GM12891 (cell line): ENCODE results near the gene FAM117B.

Experiments
- POLR2A ChIP-seq: IDR thresholded peaks from 2 replicates; pipeline ENCODE4 v1.6.1; 2011; ENCODE audit warnings: low read depth, low read length, control low read depth
- POLR2AphosphoS5 ChIP-seq: IDR thresholded peaks from 2 replicates; pipeline ENCODE4 v1.6.1; 2011; ENCODE audit warnings: low read depth, low read length, control low read depth
- POU2F2 ChIP-seq: IDR thresholded peaks from 2 replicates; pipeline ENCODE4 v1.6.1; 2011; ENCODE audit warnings: low read depth, mild to moderate bottlenecking, control low read depth, low read length, moderate library complexity
- SPI1 ChIP-seq: IDR thresholded peaks from 2 replicates; pipeline ENCODE4 v1.6.1; 2011; ENCODE audit warnings: low read depth, low read length, control low read depth
- TAF1 ChIP-seq: IDR thresholded peaks from 2 replicates; pipeline ENCODE4 v1.6.1; 2011; ENCODE audit warnings: low read depth, low read length, control low read depth

DNA sequence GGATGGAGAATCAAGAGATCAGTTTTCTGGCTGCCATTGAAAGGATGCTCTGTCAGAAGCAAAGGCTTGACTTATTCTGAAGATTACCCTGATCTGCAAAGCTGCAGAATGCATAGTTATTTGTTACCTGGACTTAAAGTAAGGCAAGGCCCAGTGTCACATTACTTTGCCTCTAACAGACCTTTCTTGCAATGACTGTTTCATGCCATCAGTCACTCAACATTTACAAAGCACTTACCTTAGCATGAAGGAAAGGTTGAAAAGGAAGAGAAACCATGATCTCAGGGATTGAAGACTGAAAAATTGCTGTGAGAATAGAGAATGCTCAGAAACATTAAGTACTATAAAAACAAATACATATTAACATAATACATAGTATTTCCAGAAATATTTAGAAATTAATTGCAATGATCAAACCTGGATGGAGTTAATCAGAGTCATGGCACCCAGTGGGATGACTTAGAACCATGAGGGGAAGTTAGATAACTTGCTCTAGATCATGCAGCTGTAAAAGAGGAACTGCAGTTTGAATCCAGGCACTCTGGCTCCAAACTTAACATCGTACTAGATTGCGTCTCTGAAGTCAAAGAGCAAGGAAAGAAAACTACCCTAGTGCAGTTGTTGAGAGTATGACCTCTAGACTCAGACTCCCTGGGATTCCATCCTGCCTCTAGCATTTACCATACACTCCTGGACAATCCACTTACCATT, 26.5 kb upstream of the FAM117B start:
- TF ChIP-seq POLR2A (no peak), POLR2AphosphoS5 (no peak), SPI1 (peak; percentile 98), TAF1 (no peak), POU2F2 (no peak)
